ENCODE results near the gene ANKHD1.
"Not testable (repeated sequence)": the region's sequence is repeated elsewhere in the genome, so short reads cannot be mapped to it uniquely, and the experiment has no call there.

Gene ANKHD1

GRCh38 chr5:140421375-140421774 is 19.7 kb downstream of the ANKHD1 start:
- DNase-seq (ENCODE audit: low read depth): not testable (repeated sequence)

- DNase-seq (ENCODE audit: low read depth): no peak
Measured at GRCh38 chr5:140423609-140424008, 22.0 kb downstream of the ANKHD1 start.

DNA sequence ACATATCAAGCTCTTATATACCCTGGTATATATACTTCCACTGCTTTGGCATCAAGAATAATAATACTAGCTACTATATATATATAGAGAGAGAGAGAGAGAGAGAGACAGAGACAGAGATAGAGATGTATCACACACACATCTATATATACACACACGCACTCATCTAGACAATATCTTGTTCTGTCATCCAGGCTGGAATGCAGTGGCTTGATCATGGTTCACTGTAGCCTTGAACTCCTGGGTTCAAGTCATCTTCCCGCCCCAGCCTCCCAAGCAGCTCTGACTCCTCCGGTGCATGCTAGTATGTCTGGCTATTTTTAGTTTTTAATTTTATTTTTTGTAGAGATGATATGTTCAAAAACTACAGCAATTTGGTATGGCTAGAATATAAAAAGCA is 22.5 kb downstream of the ANKHD1 start:
- DNase-seq (ENCODE audit: low read depth): no peak

DNA sequence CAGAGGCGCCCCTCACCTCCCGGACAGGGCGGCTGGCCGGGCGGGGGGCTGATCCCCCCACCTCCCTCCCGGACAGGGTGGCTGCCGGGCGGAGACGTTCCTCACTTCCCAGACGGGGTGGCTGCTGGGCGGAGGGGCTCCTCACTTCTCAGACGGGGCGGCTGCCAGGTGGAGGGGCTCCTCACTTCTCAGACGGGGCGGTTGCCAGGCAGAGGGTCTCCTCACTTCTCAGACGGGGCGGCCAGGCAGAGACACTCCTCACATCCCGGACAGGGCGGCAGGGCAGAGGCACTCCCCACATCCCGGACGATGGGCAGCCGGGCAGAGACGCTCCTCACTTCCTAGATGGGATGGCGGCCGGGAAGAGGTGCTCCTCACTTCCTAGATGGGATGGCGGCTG is 26.1 kb downstream of the ANKHD1 start:
- DNase-seq (ENCODE audit: low read depth): not testable (repeated sequence)

- no peak for DNase-seq (ENCODE audit: low read depth)
Measured at GRCh38 chr5:140429724-140430123, 28.1 kb downstream of the ANKHD1 start.

DNA sequence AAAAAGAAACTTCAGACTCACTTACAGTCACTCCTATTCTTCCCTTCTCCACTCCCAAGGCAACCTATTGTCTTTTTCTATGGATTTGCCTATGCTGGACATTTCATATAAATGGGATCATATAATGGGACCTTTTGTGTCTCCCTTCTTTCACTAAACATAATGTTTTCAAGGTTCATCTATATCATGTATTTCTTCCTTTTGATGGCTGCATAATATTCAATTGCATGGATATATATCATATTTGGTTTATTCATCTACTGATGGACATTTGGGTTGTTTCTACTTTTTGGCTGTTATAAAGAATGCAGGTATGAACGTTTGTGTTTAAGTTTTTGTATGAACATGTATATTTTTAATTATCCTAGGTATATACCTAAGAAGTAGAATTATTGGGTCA is 30.6 kb downstream of the ANKHD1 start:
- DNase-seq (ENCODE audit: low read depth): no peak

GRCh38 chr5:140432916-140433315 is 31.3 kb downstream of the ANKHD1 start:
- no peak for DNase-seq (ENCODE audit: low read depth)

DNA sequence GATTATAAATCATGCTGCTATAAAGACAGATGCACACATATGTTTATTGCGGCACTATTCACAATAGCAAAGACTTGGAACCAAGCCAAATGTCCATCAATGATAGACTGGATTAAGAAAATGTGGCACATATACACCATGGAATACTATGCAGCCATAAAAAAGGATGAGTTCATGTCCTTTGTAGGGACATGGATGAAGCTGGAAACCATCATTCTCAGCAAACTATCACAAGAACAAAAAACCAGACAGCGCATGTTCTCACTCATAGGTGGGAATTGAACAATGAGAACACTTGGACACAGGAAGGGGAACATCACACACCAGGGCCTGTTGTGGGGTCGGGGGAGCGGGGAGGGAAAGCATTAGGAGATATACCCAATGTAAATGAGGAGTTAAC is 55.7 kb downstream of the ANKHD1 start:
- not testable (repeated sequence) for DNase-seq (ENCODE audit: low read depth)

DNA sequence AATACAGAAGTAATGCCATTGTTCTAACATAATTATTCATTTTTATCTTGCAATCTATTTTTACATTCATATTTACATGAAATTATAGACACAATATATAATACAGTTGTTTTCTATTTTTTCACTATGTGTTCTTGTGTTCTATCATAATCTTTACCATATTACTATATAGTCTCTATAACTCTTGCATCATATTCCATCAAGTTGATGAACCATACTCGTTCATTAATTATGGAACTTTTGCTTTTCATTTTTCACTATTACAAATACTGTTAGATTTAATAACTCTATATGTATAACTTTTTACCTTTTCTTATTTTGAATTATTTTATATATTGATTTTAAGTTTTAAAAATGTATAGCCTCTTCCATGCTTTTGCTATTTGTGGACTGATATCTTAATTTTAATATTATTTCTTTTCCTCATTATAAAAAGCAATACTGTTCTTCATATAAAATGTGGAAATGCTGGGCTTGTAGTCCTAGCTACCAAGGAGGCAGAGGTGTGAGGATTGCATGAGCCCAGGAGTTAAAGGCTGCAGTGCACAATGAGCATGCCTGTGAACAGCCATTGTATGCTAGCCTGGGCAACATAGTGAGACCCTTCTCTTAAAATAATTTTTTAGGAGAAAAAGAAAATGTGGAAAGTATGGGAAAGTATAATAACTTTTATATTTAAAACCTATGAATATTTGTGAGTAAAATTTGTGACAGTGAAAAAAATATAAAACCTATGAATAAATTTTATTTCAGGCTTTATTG is 65.5 kb downstream of the ANKHD1 start:
- no peak for DNase-seq (ENCODE audit: low read depth)

GRCh38 chr5:140468188-140468587 is 66.6 kb downstream of the ANKHD1 start:
- DNase-seq (ENCODE audit: low read depth): no peak

- DNase-seq (ENCODE audit: low read depth): no peak
Measured at GRCh38 chr5:140469259-140469658, 67.6 kb downstream of the ANKHD1 start.

GRCh38 chr5:140480310-140481014 is 78.8 kb downstream of the ANKHD1 start:
- no peak for DNase-seq (ENCODE audit: low read depth)

- DNase-seq (ENCODE audit: low read depth): no peak
Measured at GRCh38 chr5:140481758-140482157, 80.1 kb downstream of the ANKHD1 start.

DNA sequence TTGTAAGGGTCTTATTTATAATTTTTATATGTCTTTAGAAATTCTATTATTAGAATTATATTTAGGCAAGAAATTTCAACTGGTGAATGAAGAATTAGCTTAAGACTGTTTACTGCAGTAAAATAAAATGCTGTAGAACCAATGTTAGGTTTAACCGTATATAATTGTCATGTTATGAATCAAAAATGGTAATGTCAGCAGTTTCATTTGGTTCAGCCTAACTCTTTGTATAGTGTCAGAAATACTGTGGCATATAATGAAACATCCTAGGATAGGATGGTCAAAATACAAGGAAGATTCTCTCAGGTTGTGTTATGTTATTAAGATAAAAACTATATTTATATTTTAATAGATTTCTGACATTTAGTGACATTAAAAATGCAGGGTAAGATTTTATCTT is 81.4 kb downstream of the ANKHD1 start:
- no peak for DNase-seq (ENCODE audit: low read depth)

GRCh38 chr5:140488141-140488540 is 86.5 kb downstream of the ANKHD1 start:
- DNase-seq (ENCODE audit: low read depth): not testable (repeated sequence)

DNA sequence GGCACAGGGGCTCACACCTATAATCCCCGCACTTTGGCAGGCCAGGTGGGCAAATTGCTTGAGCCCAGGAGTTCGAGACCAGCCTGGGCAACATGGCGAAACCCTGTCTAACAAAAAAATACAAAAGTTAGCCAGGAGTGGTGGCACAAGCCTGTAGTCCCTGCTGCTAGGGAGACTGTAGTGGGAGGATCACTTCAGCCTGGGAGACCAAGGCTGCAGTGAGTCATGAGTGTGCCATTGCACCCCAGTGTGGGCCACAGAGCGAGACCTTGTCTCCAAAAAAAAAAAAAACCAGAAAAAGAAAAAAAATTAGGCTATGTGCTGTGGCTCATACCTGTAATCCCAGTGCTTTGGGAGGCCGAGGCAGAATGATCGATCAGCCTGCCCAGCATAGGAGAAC is 87.3 kb downstream of the ANKHD1 start:
- no peak for DNase-seq (ENCODE audit: low read depth)

DNA sequence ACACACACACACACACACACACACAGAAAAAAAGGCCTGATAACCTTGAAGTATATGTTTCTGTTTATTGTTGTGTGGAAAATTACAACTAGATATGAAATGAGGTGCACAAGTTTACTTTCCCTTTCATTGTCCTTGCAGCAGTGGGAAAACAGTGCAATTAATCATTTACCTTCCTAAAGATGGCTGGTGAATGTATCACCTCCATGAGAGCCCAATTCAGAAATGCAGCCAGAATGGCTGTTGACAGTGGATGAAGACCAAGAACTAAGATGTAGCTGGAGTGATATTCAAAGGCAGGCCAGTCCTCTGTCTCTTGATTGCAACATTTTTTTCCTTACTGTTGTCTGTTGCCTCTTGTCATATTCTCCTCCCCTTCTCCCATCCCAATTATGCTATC is 96.3 kb downstream of the ANKHD1 start:
- DNase-seq (ENCODE audit: low read depth): no peak

- no peak for DNase-seq (ENCODE audit: low read depth)
Measured at GRCh38 chr5:140498591-140498990, 97.0 kb downstream of the ANKHD1 start.

DNA sequence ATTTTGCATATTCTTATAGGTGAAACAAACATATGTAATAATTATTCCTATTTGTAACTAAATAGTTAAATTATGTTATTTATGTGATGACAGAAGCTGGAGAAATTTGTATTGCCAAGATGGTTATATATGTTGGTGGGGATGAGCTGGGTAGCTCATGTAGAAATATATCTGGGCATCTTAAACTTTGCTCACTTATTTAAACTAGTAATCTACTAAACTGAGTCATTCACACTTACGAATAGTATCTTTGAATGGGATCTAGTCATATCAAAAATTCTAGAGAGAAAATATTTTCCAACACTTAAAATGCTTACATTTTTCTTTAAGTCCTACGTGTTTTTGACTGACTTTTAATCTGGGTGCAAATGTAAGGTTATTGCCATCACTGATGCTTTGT is 101.2 kb downstream of the ANKHD1 start:
- no peak for DNase-seq (ENCODE audit: low read depth)

GRCh38 chr5:140509898-140510297 is 108.3 kb downstream of the ANKHD1 start:
- DNase-seq (ENCODE audit: low read depth): no peak

DNA sequence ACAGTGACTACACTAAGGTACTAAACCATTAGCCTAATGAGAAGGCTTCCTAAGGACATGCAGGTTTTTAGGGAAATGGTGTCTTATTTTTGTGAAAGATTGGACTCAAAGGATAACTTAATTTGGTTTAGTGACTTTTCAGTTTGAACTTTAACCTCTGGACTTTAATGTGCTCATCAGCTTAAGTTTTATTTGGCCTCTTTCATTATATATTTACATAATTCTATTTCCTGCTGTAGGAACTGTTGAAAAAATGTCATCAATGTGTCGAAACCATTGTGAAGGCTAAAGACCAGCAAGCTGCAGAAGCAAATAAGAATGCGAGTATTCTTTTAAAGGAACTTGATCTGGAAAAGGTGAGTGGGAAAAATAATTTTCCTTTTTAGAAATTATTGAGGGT is 111.5 kb downstream of the ANKHD1 start:
- DNase-seq (ENCODE audit: low read depth): no peak

DNA sequence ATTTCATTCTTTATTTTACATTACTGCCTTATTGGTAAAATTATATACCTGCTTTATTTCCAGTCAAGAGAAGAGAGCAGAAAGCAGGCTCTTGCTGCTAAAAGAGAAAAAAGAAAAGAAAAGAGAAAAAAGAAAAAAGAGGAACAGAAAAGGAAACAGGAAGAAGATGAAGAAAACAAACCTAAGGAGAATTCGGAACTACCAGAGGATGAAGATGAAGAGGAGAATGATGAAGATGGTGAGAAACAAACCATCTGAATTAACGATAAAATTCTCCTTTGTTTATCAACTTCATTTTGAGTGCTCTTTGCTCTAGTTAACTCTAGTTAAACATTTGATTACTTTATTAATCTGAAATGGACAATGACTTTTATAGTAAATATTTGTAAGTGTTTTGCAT is 122.4 kb downstream of the ANKHD1 start:
- no peak for DNase-seq (ENCODE audit: low read depth)

- DNase-seq (ENCODE audit: low read depth): no peak
Measured at GRCh38 chr5:140540227-140540626, 138.6 kb downstream of the ANKHD1 start.

GRCh38 chr5:140542972-140543371 is 141.3 kb downstream of the ANKHD1 start:
- DNase-seq (ENCODE audit: low read depth): no peak

Data from stimulated activated CD8-positive, alpha-beta memory T cell treated with anti-CD3 and anti-CD28 coated beads, Interleukin-15, amount 100 ng/mL, for 24 hours (primary cell).